PFSK-1 (cell line): Measurements from ENCODE around the gene GNB1.

Experiments used
- FOXP2 ChIP-seq: optimal IDR thresholded peaks from 2 replicates; pipeline ENCODE3; 2011; ENCODE audit warnings: borderline replicate concordance, control low read depth, inconsistent platforms; ENCODE audit not compliant: insufficient read depth; ENCODE audit errors: extremely low read length, extremely low read depth
- POLR2AphosphoS5 ChIP-seq: IDR thresholded peaks from 2 replicates; pipeline ENCODE4 v1.6.1; 2012; ENCODE audit warnings: low read depth, mild to moderate bottlenecking, control low read depth, low read length, moderate library complexity
- SIN3A ChIP-seq: IDR thresholded peaks from 2 replicates; pipeline ENCODE4 v1.6.1; 2012; ENCODE audit warnings: mild to moderate bottlenecking, low read length, moderate library complexity, borderline replicate concordance; ENCODE audit not compliant: insufficient read depth
- TAF1 ChIP-seq: IDR thresholded peaks from 2 replicates; pipeline ENCODE4 v1.6.1; 2012; ENCODE audit warnings: low read length, control low read depth, borderline replicate concordance; ENCODE audit not compliant: insufficient read depth
- TF ChIP-seq, protein P1 (sequence below), 2 experiments: IDR thresholded peaks; 2 replicates each; pipeline versions ENCODE4 v1.6.1 to v1.8.0; 2011 to 2012; ENCODE audit warnings: low read depth in 2 of 2, low read length in 2 of 2, control low read depth in 1 of 2, inconsistent platforms in 1 of 2, mild to moderate bottlenecking in 1 of 2, moderate library complexity in 1 of 2; ENCODE audit not compliant: insufficient read depth in 1 of 2

GNB1 gene

DNA sequence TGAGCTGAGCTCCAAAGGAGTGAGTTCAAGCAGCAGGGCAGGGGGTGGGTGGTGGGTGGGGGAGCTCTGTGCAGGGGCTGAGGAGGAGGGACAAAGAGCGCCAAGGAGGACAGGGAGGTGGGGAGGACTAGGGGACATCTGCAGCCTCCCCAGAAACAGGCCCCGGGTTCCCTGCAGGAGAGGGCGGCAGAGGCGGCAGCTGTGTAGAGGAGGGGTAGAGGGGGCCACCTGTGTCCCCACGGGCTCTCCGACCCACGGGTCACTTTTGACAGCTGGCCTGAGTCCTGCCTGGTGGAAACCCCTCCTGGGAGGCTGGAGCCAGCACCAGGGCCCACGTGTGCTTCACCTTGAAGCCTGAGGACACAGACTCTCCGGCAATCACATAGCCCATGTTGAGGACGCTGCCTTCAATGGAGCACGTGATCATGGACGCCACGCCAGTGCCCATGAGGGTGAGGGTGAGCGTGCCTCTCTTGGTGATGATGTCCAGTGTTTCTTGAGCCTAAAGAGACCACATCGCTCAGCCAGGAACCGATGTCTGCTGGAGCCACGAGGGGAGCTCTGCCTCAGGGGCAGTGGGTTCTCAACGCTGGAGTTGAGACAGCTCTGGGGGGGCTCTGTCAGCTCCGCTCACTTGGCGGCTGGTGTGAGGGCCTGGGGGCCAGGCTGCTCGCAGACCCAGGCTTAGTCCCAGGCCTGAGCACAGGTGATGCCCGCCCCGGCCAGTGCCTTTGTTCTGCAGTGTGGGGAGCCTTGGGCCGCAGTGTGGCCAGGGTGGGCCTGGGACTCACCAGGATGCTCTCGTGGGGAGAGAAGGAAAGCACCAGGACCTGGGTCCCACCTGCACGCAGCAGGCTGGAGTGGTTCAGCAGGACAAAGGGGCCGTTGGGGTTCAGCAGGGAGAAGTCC lies 34.8 kb upstream of the GNB1 start:
- TF ChIP-seq, protein P1, sequence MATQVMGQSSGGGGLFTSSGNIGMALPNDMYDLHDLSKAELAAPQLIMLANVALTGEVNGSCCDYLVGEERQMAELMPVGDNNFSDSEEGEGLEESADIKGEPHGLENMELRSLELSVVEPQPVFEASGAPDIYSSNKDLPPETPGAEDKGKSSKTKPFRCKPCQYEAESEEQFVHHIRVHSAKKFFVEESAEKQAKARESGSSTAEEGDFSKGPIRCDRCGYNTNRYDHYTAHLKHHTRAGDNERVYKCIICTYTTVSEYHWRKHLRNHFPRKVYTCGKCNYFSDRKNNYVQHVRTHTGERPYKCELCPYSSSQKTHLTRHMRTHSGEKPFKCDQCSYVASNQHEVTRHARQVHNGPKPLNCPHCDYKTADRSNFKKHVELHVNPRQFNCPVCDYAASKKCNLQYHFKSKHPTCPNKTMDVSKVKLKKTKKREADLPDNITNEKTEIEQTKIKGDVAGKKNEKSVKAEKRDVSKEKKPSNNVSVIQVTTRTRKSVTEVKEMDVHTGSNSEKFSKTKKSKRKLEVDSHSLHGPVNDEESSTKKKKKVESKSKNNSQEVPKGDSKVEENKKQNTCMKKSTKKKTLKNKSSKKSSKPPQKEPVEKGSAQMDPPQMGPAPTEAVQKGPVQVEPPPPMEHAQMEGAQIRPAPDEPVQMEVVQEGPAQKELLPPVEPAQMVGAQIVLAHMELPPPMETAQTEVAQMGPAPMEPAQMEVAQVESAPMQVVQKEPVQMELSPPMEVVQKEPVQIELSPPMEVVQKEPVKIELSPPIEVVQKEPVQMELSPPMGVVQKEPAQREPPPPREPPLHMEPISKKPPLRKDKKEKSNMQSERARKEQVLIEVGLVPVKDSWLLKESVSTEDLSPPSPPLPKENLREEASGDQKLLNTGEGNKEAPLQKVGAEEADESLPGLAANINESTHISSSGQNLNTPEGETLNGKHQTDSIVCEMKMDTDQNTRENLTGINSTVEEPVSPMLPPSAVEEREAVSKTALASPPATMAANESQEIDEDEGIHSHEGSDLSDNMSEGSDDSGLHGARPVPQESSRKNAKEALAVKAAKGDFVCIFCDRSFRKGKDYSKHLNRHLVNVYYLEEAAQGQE (IDR thresholded peaks at IDR 0.05; ENCODE audit: insufficient read depth in 1 of 2, low read depth in 2 of 2, low read length in 2 of 2), result no peak
- TF ChIP-seq FOXP2 (no peak), POLR2AphosphoS5 (no peak), SIN3A (no peak), TAF1 (no peak)

DNA sequence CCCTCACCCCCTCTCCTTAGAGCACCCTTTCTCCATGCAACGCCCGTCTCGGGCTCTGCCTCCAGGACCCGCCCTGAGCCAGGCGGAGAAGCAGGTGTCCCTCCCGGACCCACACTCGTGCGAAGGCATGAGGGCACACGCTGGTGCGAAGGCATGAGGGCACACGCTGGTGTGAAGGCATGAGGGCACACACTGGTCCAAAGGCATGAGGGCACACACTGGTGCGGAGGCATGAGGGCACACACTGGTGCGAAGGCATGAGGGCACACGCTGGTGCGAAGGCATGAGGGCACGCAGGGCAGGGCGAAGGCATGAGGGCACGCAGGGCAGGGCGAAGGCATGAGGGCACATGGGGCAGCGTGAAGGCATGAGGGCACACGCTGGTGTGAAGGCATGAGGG lies 34.0 kb upstream of the GNB1 start:
- TF ChIP-seq FOXP2, result no peak
- TF ChIP-seq, protein P1 (IDR thresholded peaks at IDR 0.05; ENCODE audit: insufficient read depth in 1 of 2, low read depth in 2 of 2, low read length in 2 of 2), result no peak
- TF ChIP-seq POLR2AphosphoS5, result no peak
- no peak for TF ChIP-seq TAF1
- TF ChIP-seq SIN3A, result no peak

DNA sequence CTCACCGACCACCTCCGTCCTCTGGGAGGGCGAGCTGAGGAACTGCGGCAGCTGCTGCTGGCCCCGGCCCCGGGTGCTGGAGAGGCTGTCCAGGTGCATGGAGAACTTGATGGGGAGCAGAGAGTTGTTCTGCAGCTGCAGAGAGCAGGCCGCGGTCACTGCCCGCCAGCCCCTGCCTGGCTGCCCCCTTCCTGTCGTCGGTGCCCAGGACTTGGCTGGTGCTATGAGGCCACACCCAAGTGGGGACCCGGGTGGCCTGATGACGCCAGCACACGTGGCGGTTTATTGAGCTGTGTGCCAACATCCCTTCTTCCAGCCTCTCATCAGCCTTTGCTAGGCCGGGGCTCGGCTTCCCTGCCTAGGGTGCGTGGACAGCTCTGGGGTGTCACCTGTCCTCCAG lies 33.5 kb upstream of the GNB1 start:
- TF ChIP-seq POLR2AphosphoS5 (no peak), SIN3A (no peak), TAF1 (no peak), FOXP2 (no peak)
- TF ChIP-seq, protein P1 (IDR thresholded peaks at IDR 0.05; ENCODE audit: insufficient read depth in 1 of 2, low read depth in 2 of 2, low read length in 2 of 2), result no peak

DNA sequence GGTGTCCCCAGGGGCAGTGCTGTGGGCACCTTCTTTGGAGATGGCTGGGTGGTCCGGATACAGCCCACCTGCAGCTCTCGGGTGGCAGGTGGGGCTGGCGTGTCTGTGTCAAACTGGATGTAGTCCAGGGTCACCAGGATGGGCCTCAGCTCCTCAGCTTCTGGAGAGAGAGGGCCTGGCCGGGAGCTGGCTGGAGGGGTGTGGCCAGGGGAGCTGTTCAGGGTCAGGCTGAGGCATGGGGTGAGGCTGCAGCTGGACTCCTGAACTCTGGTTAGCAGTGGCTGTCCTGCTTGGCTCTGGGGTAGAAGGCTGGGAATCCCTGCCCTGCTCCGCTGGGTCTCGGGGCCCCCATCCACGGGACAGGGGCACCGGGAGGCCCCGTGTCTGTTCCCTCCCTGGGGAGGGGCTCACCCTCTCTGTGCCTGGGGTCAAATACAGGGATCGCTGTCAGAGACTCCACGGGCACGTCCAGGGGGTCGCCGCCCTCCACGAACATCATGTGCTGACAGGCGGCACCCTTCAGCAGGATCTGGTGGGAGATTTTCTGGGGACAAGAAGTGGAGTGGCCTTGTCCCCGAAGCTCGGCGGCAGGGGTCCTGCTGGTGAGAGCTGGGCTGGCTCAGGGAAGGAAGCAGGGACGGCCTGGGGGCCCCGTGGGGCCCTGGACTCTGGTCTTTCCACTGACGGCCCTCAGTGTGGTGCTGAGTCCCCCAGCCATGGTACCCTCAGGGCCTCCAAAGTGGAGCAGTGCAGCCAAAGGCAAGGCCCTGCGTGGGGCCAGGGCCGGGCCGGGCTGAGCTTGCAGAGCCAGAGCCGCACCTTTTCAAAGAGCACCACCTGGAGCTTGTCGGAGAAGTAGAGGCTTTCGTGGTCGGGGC lies 32.3 kb upstream of the GNB1 start:
- TF ChIP-seq FOXP2 (no peak), SIN3A (no peak), TAF1 (no peak), POLR2AphosphoS5 (no peak)
- TF ChIP-seq, protein P1 (IDR thresholded peaks at IDR 0.05; ENCODE audit: insufficient read depth in 1 of 2, low read depth in 2 of 2, low read length in 2 of 2), result no peak
